Measurements from ENCODE around the gene HEBP2.

Gene HEBP2

DNA sequence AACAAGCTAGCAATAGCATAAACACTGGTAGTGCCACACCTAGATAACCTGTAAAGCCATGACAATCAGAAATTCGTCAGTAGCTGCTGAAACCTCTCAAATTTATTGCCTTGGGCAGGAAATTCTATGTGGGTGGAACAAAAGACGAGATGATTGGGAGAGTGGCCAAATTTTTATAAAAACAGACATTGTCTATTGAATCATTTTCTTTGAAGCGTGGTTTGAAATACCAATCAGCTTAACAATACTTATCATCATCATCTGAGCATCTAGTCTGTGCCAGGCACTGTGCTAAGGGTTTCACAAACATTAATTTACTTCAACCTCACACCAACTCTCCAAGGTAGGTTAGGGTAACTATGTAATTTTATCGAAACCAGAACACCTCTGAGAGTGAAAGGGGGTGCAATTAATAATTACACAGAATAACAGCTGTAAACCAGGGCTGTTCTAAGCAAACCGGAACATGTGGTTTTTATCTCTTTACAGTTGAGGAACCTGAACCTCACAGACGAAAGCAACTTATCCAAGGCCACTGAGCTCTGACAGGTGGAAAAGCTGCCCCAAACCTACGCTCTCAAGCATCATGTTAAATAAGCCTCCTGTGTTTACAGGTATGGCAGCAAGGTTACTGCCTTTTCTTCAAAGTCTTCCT lies 51.9 kb downstream of the HEBP2 start:
- DNase-seq = no peak

DNA sequence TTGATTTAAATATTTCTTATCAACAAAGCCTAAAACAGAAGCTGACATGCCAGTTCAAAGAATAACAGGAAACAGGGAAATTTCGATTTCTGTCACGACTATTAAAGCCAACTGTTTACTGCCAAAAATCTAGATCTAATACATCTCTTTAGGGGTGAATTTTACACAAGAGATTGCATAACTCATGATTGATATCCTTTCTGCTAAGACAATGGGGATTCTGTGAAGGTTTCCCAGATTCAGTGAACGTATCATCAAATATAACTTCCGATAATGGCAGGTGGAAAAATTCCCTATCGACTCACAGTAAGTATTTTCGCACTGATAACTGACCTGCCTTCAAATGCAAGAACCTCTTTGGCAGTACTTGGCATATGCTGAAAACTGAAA lies 52.4 kb downstream of the HEBP2 start:
- DNase-seq = no peak

DNA sequence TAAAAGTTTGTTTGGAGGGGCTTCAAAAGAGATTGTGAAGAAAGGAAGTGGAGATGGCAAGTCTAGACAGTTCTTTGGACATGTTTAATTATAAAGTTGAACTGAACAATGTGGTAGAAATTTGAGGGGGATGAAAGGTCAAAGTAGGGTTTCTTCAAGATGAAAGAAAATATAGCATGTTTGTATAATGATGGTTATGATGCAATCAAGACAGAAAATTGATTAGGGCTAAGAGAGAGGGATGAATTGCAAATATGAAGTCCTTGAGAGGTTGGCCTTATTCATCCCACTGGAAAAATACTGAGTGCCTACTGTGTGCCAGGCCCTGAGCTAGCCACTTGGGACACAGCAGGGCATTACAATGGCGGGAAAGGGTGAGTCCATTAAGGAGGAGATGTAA lies 57.6 kb downstream of the HEBP2 start:
- DNase-seq = no peak

DNA sequence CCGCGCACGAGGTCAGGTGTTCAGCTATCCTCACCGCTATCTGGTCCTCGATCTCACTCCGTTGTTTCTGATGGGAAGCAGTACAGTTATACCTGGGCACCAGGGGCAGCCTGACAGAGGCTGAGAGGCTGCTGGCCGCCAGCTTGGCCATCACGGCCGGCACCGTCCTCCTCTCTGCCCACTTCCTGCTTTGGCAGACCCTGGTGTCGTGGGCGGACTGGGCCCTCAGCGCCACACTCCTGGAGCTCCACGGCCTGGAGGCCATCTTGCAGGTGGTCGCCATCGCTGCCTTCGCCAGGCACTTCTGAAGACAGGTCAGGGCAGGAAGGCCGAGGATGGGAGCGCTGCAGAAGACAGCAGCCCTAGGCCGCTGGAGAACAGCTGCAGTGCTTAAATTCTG lies 60.1 kb downstream of the HEBP2 start:
- no peak for DNase-seq

DNA sequence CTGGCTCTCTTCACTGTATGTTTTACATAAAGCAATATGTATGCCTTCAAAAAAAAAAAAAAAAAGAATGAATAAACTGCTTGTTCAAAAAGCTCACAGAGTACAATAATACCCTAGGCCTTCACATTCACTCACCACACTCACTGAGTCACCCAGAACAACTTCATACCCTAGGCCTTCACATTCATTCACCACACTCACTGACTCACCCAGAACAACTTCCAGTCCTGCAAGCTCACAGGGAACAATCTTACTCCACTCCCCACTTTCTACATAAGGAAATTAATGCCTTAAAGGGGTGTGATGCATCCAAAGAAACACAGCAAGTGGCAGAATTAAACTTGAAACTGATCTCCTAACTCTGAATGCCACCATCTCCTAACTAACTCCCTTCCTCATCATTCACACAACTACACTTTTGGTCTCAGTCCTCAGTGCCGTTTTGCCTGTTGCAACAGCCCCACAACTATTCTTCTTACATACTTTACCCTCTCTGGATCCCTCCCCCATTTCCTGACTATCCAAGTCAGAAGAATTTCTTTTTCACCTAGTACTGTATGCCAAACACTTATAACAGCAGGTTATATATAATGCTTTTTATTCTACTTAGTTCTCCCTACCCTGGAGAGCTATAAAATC lies 61.1 kb downstream of the HEBP2 start:
- DNase-seq = no peak

DNA sequence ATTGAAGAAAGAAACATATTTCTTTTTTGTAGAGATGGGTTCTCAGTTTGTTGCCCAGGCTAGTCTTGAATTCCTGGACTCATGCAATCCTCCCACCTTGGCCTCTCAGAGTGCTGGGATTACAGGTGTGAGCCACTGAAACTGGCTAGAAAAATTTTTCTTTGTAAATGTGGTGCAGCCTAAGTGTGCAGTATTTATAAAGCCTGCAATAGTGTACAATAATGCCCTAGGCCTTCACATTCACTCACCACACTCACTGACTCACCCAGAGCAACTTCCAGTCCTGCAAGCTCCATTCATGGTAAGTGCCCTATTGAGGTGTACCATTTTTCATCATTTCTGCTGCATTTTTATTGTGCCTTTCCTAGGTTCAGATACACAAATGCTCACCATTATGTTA lies 63.9 kb downstream of the HEBP2 start:
- no peak for DNase-seq

DNA sequence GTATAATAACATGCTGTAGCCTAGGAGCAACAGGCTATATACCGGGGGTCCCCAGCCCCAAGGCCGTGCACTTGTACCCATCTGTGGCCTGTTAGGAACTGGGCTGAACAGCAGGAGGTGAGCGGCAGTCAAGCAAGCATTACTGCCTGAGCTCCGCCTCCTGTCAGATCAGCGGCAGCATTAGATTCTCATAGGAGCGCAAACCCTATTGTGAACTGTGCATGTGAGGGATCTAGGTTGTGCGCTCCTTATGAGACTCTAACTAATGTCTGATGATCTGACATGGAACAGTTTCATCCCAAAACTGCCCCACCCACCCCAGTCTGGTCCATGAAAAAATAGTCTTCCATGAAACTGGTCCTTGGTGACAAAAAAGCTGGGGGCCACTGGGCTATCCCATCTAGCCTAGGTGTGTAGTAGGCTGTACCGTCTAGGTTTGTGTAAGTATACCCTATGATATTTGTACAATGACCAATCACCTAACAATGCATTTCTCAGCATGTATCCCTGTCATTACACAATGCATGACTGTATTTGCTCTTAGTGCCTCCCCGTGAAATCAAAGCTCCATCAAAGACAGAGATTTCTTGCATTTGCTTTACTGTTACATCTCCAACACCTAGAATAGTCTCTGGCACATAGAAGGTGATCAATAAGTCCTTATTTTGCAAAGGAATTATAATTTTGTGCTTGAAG lies 64.4 kb downstream of the HEBP2 start:
- no peak for DNase-seq

Data from NCI-H2029 (cell line).